ENCODE measurements around the gene RABGEF1. TPM values are rescaled to one million over a fixed set of nuclear protein-coding genes. Genes with fewer than 3 reads are reported as not detected.

The RABGEF1 gene
- total and polyA plus RNA-seq, 9 of the 15 experiments (the other 6 are each of a cell fraction or from before 2014, with no cell fraction given), result 7.0 to 29.3 (median 20.5) TPM

DNA sequence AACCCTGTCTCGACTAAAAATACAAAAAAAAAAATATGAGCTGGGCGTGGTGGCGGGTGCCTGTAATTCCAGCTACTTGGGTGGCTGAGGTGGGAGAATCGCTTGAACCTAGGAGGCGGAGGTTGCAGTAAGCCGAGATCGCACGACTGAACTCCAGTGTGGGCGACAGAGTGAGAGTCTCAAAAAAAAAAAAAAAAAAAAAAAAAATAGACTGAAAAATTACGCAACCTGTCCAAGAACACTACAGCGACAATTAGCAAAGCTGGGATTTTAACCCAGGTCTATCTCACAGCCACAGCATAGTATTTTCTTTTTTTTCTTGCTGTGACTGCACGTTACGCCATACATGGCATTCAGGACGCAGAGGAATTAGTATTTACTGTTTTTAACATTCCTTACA lies 1.1 kb upstream of the RABGEF1 start:
- H3K4me3 ChIP-seq, result peak overlapping the region; percentile 72
- ATAC-seq (no peak), DNase-seq (ENCODE audit: extremely low read depth in 1 of 4, low spot score in 3 of 4) (no peak), FAIRE-seq (no peak)
- H3K36me3 ChIP-seq (ENCODE audit: control insufficient read depth, insufficient read depth, low read length), result peaks cover 4% of the 10 kb centered on the region; the same call in 2 of the 3 replicates
- H2AFZ ChIP-seq (ENCODE audit: low read depth, low read length), result peak overlapping the region; percentile 68; the same call in 1 of the 2 replicates
- H3K9me1 ChIP-seq (ENCODE audit: control insufficient read depth, insufficient read depth, low read length), result no peaks in the 10 kb centered on the region
- H3K9me3 ChIP-seq (replicated peaks; ENCODE audit: control insufficient read depth, insufficient read depth, low read depth, low read length), result peaks cover 5% of the 10 kb centered on the region; the same call in 1 of the 2 replicates
- peak overlapping the region; percentile 81 for H3K4me2 ChIP-seq (ENCODE audit: insufficient read depth, low read length)
- in situ Hi-C loops (cut with MboI), result no loop called here
- H3K27ac ChIP-seq (ENCODE audit: extremely low read depth, low read depth, low read length), result peak overlapping the region; percentile 80
- peaks cover 2 to 32% of the 10 kb centered on the region in 2 experiments; a peak in 3 of 5 replicates for H3K4me1 ChIP-seq (replicated peaks in 1 of 2; ENCODE audit: control insufficient read depth in 2 of 2, insufficient read depth in 2 of 2, low read length in 2 of 2)
- ChIA-PET CTCF (ENCODE audit: low intra/inter-chr PET ratio) (no interaction called here), POLR2A (interaction anchor here (0.6 to 1.6 kb wide), 6 partner anchors 8 to 624 kb away, joined by 3 to 9 read pairs (median 4); no protein-coding TSS in a partner anchor)
- BruUV-seq (replicated peaks), result no TSS peak
- peaks cover 47% of the 10 kb centered on the region for H3K79me2 ChIP-seq (ENCODE audit: control insufficient read depth, insufficient read depth, low read length)
- no peaks in the 10 kb centered on the region for H4K20me1 ChIP-seq (replicated peaks; ENCODE audit: control insufficient read depth, insufficient read depth, low read length)
- WGBS (ENCODE audit: insufficient coverage, low coverage, missing lambda C conversion rate), result 72% methylated on average over 13 of the region's 14 CpGs
- peak overlapping the region; percentile 79 to 95; a peak in 3 of 4 replicates for H3K9ac ChIP-seq (ENCODE audit: insufficient read depth in 1 of 2, low read depth in 2 of 2, low read length in 2 of 2)
- no peaks in the 10 kb centered on the region for H3K27me3 ChIP-seq (ENCODE audit: control insufficient read depth in 2 of 2, insufficient read depth in 2 of 2, low read length in 2 of 2)
- intact Hi-C loops (cut with micrococcal nuclease), result no loop called here
- TF ChIP-seq NCOR1 (IDR thresholded peaks at IDR 0.05) (no peak), ATF7 (IDR thresholded peaks at IDR 0.05) (no peak), C11orf30 (IDR thresholded peaks at IDR 0.05; ENCODE audit: low read depth) (no peak), POLR2B (IDR thresholded peaks at IDR 0.05; ENCODE audit: low read depth, partially characterized antibody) (no peak), MLLT1 (IDR thresholded peaks at IDR 0.05) (peak in 1 of 2 experiments; percentile 82; a peak in 2 of 4 replicates), TSC22D4 (tag; IDR thresholded peaks at IDR 0.05) (no peak), TEAD2 (tag; IDR thresholded peaks at IDR 0.05) (no peak), CEBPG (CRISPR knock-in tag; IDR thresholded peaks at IDR 0.05) (peak; percentile 78), CEBPG (tag; conservative IDR thresholded peaks at IDR 0.05 in 1 of 2, IDR thresholded peaks at IDR 0.05 in 1 of 2) (peak; percentile 79 to 89), ZNF24 (IDR thresholded peaks at IDR 0.05) (no peak), ZBTB1 (CRISPR knock-in tag; IDR thresholded peaks at IDR 0.05; ENCODE audit: borderline replicate concordance, low read depth) (no peak), POLR2AphosphoS5 (IDR thresholded peaks at IDR 0.05; ENCODE audit: control insufficient read depth, insufficient read depth, low read depth, low read length) (no peak), BRD4 (IDR thresholded peaks at IDR 0.05) (no peak), U2AF1 (optimal IDR thresholded peaks at IDR 0.05; ENCODE audit: low read depth, low read length) (no peak), TBL1XR1 (IDR thresholded peaks at IDR 0.05; ENCODE audit: low read length in 2 of 2) (0 out of 4 replicates have a peak, but pooled peaks of 1 of the 2 experiments have one; percentile 14), PHF20 (IDR thresholded peaks at IDR 0.05; ENCODE audit: partially characterized antibody) (no peak), KLF10 (CRISPR knock-in tag; IDR thresholded peaks at IDR 0.05) (no peak), ZSCAN32 (CRISPR knock-in tag; IDR thresholded peaks at IDR 0.05) (no peak), TAF15 (IDR thresholded peaks at IDR 0.05; ENCODE audit: low read depth, low read length) (no peak), CEBPB (tag; IDR thresholded peaks at IDR 0.05) (peak; percentile 96), THAP7 (CRISPR knock-in tag; IDR thresholded peaks at IDR 0.05) (no peak), NR2F6 (CRISPR knock-in tag; IDR thresholded peaks at IDR 0.05) (no peak), ZNF764 (CRISPR knock-in tag; IDR thresholded peaks at IDR 0.05; ENCODE audit: low read depth) (no peak), GTF2E2 (tag; IDR thresholded peaks at IDR 0.05) (peak; percentile 12; the same call in 1 of the 2 replicates), SIX5 (IDR thresholded peaks at IDR 0.05; ENCODE audit: borderline replicate concordance in 1 of 2, insufficient read depth in 1 of 2, low read depth in 1 of 2, low read length in 2 of 2) (no peak)
